GM18951 (cell line): ENCODE measurements around the gene TAT.
"Not testable (repeated sequence)": the region's sequence is repeated elsewhere in the genome, so short reads cannot be mapped to it uniquely, and the experiment has no call there.

ENCODE experiments used
- POLR2A ChIP-seq: IDR thresholded peaks from 4 replicates; pipeline ENCODE4 v1.6.1; 2011; ENCODE audit warnings: mild to moderate bottlenecking; ENCODE audit not compliant: insufficient read length, insufficient read depth; ENCODE audit errors: extremely low read depth
- in situ Hi-C: fragments of 300-500 bp; cut with MboI; formaldehyde crosslinking; loops from one replicate; pipeline ENCODE4 v1.12.0; 2022; ENCODE audit warnings: low sequenced_read_pairs, mixed read lengths, inconsistent platforms; ENCODE audit not compliant: unreplicated experiment

The TAT gene

DNA sequence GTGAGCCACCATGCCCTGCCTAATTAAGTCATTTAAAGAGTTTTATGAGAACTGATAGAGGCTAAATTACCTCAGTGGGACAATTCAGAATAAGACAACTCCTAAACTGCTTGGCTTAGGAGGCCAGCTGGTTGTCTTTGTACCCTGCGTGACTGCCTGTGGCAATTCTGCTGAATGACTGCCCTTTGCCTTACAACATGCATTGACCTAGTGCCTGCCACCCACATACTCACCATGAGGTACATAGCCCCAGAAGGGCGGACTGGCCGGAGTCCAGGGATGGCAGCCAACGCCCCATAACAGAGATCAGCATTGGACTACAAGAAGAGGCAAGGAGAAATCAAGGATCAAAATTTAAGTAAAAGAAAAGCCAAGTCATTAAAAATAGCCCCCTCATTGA lies 7.3 kb downstream of the TAT start:
- in situ Hi-C loops = no loop called here
- no peak for TF ChIP-seq POLR2A

GRCh38 chr16:71568551-71568950 lies 8.3 kb downstream of the TAT start:
- in situ Hi-C loops = no loop called here
- no peak for TF ChIP-seq POLR2A

GRCh38 chr16:71567931-71568330 lies 9.0 kb downstream of the TAT start:
- no peak for TF ChIP-seq POLR2A
- in situ Hi-C loops = no loop called here

GRCh38 chr16:71565812-71566700 lies 10.8 kb downstream of the TAT start:
- in situ Hi-C loops = no loop called here
- TF ChIP-seq POLR2A = no peak

DNA sequence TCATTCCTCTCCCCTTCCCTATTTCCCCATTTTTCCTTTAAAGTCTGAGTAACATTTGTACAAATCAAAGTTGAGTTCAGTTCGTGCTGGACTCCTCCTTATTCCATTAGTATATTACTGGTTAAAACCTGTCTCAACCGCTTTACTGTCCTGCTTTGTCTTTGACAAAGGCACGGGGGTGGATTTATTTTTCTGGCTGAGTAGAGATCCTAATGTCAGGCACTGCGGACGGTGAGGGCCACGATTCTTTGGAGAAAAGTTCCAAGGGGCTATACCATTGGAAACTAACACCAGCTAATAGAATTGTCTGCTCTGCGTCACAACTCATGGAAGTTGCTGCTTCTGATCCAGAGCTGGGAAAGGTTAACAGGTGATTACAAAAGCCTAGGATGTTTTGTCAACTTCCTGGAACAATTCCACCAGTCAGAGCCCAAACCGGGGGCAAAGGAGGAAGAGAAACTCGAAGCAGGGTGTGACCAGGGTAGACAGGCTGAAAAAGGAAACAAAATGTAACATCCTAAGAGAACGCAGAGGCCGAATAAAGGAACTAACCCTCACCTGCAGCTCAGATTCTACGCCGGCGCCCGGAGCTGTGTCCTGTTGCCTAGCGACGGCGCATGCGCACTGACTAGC lies 12.4 kb downstream of the TAT start:
- in situ Hi-C loops = no loop called here
- TF ChIP-seq POLR2A = no peak

DNA sequence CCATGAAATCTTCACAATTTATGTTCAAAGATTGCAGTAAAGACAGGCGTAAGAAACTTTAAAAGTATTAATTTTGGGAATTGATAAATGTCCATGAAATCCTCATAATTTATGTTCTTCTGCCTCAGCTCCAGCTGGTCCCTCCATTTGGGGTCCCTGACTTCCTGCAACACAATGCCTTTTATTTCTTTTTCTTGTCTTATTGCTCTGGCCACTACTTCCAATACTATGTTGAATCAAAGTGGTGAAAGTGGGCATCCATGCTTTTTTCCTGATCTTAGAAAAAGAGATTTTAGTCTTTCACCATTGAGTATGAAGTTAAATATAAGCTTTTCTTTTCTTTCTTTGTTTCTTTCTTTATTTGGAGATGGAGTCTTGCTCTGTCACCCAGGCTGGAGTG lies 14.3 kb downstream of the TAT start:
- in situ Hi-C loops = no loop called here
- no peak for TF ChIP-seq POLR2A

- in situ Hi-C loops = not testable (repeated sequence)
Observed at GRCh38 chr16:71561886-71562285, 15.0 kb downstream of the TAT start.

DNA sequence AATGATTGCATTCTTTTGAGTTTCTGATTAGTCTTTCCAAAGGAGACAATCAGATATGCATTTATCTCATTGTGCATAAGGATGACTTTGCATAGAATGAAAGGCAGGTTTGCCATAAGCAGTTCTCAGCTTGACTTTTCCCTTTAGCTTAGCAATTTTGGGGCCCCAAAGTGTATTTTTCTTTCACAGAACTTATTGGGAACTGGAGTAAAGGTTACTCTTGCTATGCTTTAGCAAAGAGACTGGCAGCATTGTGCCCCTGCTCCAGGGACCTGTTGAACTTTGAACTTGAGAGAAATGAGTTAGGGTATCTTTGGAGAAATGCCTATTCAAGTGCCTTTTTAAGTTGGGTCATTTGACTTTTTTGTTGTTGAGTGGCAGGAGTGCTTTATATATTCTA lies 17.0 kb downstream of the TAT start:
- in situ Hi-C loops = no loop called here

DNA sequence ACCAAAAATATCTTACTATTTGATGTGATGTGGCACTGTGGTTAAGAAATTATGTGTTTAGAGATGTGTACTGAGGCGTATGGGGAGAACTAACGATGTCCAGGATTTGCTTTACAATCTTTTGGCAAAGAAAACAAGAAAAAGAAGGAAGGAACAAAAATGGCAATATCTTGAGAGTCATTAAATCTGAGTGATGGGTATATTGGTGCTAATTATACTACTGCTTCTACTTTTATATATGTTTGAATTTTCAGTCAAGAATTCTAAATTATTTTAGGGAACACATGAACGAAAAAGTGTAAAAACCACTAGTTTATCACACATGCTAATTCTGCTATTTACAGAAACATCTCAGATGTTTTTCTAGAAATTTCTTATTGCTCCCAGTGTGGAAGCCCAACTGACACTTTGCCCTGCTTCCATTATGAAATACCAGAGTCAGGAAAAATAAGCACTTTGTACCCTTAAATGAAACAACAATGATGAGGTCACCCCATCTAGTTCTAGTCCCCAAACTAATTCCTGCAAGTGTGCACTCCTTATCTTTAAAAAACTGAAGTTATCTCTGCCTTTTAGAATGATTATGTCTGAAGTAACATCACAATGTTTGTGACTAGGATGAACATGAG lies 18.8 kb downstream of the TAT start:
- TF ChIP-seq POLR2A = no peak
- in situ Hi-C loops = no loop called here

More for the DNA sequence above, 17.0 kb downstream of the TAT start:
- no peak for TF ChIP-seq POLR2A

GRCh38 chr16:71557299-71557698 lies 19.6 kb downstream of the TAT start:
- TF ChIP-seq POLR2A = no peak

DNA sequence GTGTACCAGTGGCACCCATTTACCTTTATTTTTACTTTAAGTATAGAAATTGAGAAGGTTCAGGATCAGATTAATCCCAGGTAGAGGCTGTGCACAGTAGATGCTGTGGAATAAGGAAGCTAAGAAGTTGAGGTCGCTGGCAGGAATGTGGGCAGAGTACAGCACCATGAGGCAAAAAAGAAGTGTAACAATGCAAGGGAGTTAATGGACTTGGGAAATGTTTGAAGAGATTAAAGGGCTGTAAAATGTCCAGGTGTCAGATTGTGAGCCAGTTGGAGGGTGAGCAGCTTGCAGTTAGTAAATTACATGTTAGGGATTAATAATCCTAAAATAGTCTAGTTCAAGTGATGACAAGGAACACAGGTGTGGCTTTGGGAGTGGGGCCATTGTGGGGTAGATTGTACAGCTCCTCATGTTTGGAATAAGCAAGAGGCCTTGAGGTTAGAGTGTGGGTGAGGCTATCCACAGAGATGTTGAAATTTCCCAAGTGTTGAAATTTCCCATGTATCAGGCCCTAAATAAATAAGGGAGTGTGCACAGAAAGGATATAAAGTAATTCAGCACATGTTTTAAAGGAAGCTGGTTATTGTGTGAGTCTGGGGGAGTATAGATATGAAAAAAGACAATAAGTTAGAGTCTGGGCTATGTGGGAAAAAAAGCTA lies 21.5 kb downstream of the TAT start:
- in situ Hi-C loops = no loop called here
- no peak for TF ChIP-seq POLR2A

More at GRCh38 chr16:71557299-71557698, 19.6 kb downstream of the TAT start:
- in situ Hi-C loops = no loop called here

- TF ChIP-seq POLR2A = no peak
- in situ Hi-C loops = no loop called here
Observed at GRCh38 chr16:71552698-71553503, 24.0 kb downstream of the TAT start.
